Measurements from ENCODE around the gene ZMYM4.

DNA sequence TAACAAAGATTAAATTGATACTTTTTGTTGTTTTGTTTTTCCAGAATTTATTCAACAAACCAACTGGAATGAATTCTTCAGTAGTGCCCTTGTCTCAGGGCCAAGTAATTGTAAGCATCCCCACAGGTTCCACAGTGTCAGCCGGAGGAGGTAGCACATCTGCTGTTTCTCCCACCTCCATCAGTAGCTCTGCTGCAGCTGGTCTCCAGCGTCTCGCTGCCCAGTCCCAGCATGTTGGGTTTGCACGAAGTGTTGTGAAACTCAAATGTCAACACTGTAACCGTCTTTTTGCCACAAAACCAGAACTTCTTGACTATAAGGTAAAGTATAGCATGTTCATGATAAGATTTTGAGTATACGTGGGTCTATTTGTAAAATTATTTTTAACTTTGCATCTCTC, 118.5 kb downstream of the ZMYM4 start:
- TF ChIP-seq, protein P1, sequence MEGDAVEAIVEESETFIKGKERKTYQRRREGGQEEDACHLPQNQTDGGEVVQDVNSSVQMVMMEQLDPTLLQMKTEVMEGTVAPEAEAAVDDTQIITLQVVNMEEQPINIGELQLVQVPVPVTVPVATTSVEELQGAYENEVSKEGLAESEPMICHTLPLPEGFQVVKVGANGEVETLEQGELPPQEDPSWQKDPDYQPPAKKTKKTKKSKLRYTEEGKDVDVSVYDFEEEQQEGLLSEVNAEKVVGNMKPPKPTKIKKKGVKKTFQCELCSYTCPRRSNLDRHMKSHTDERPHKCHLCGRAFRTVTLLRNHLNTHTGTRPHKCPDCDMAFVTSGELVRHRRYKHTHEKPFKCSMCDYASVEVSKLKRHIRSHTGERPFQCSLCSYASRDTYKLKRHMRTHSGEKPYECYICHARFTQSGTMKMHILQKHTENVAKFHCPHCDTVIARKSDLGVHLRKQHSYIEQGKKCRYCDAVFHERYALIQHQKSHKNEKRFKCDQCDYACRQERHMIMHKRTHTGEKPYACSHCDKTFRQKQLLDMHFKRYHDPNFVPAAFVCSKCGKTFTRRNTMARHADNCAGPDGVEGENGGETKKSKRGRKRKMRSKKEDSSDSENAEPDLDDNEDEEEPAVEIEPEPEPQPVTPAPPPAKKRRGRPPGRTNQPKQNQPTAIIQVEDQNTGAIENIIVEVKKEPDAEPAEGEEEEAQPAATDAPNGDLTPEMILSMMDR (IDR thresholded peaks at IDR 0.05): no peak
- no peak for TF ChIP-seq POLR2A (IDR thresholded peaks at IDR 0.05)
